Endothelial cell of umbilical vein (primary cell): Measurements from ENCODE around the gene MCM8.

ENCODE experiments used
- EZH2 ChIP-seq: IDR thresholded peaks from 2 replicates; pipeline ENCODE4 v1.6.1; 2012; ENCODE audit warnings: borderline replicate concordance, low read depth, mild to moderate bottlenecking, moderate library complexity, low read length, inconsistent platforms; ENCODE audit not compliant: severe bottlenecking
- MYC ChIP-seq: IDR thresholded peaks from one replicate; pipeline ENCODE4 v1.6.1; 2011; ENCODE audit warnings: mild to moderate bottlenecking, low read depth, low read length
- POLR2A ChIP-seq: IDR thresholded peaks from 2 replicates; pipeline ENCODE4 v1.6.1; 2012; ENCODE audit warnings: low read depth, mild to moderate bottlenecking, control low read depth, low read length
- POLR2AphosphoS5 ChIP-seq: IDR thresholded peaks from 2 replicates; pipeline ENCODE4 v1.6.1; 2012; ENCODE audit warnings: low read depth, mild to moderate bottlenecking, control low read depth, low read length, moderate library complexity; ENCODE audit not compliant: insufficient read depth
- TF ChIP-seq, protein P1 (sequence below), 2 donors: IDR thresholded peaks; 1 replicate in 1 of 2; 2 replicates in 1 of 2; pipeline ENCODE4 v1.5.1; 2011; ENCODE audit warnings: low read length in 2 of 2, mild to moderate bottlenecking in 2 of 2, moderate library complexity in 2 of 2, control low read depth in 1 of 2, inconsistent platforms in 1 of 2, low read depth in 1 of 2; ENCODE audit not compliant: insufficient read depth in 1 of 2; ENCODE audit errors: extremely low read depth in 1 of 2

DNA sequence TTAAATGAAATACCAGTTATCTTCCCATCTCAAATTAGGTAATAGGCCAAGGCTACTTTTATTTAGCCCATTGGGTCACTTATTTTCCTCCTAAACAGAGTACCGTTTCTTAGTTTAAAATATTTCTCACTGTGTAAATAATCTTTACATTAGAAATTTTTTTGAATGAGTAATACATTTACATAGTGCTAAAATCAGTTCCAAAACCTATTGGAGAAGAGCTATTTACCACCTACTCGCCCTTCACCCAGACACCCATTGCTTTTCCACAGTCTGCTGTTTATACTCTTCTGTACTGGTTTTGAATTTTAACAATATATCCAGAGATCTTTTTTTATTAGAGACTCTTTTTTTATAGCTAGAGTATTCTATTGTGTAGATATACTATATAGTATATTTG is 36.9 kb downstream of the MCM8 start:
- TF ChIP-seq, protein P1, sequence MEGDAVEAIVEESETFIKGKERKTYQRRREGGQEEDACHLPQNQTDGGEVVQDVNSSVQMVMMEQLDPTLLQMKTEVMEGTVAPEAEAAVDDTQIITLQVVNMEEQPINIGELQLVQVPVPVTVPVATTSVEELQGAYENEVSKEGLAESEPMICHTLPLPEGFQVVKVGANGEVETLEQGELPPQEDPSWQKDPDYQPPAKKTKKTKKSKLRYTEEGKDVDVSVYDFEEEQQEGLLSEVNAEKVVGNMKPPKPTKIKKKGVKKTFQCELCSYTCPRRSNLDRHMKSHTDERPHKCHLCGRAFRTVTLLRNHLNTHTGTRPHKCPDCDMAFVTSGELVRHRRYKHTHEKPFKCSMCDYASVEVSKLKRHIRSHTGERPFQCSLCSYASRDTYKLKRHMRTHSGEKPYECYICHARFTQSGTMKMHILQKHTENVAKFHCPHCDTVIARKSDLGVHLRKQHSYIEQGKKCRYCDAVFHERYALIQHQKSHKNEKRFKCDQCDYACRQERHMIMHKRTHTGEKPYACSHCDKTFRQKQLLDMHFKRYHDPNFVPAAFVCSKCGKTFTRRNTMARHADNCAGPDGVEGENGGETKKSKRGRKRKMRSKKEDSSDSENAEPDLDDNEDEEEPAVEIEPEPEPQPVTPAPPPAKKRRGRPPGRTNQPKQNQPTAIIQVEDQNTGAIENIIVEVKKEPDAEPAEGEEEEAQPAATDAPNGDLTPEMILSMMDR (IDR thresholded peaks at IDR 0.05; ENCODE audit: extremely low read depth in 1 of 2, insufficient read depth in 1 of 2, low read depth in 1 of 2, low read length in 2 of 2) = no peak
- TF ChIP-seq POLR2A (no peak), EZH2 (no peak), POLR2AphosphoS5 (no peak), MYC (no peak)
